Fibroblast of mammary gland (primary cell): ENCODE results near the gene STEAP1B.

Source experiments
- DNase-seq: peaks from one replicate; pipeline ENCODE4 v3.0.0-alpha.2; 2010; ENCODE audit warnings: low read depth
- H3K4me3 ChIP-seq: 2 replicates; pipeline ENCODE4 v1.5.1; 2011; ENCODE audit warnings: low read depth, mild to moderate bottlenecking, low read length, moderate library complexity; ENCODE audit not compliant: control insufficient read depth
- TF ChIP-seq, protein P1 (sequence below): conservative IDR thresholded peaks from 2 replicates; pipeline ENCODE4 v1.5.1; 2011; ENCODE audit warnings: low read depth, low read length, inconsistent platforms; ENCODE audit not compliant: control insufficient read depth, insufficient read depth

The STEAP1B gene

GRCh38 chr7:22426463-22427094 is 73.4 kb downstream of the STEAP1B start:
- TF ChIP-seq, protein P1, sequence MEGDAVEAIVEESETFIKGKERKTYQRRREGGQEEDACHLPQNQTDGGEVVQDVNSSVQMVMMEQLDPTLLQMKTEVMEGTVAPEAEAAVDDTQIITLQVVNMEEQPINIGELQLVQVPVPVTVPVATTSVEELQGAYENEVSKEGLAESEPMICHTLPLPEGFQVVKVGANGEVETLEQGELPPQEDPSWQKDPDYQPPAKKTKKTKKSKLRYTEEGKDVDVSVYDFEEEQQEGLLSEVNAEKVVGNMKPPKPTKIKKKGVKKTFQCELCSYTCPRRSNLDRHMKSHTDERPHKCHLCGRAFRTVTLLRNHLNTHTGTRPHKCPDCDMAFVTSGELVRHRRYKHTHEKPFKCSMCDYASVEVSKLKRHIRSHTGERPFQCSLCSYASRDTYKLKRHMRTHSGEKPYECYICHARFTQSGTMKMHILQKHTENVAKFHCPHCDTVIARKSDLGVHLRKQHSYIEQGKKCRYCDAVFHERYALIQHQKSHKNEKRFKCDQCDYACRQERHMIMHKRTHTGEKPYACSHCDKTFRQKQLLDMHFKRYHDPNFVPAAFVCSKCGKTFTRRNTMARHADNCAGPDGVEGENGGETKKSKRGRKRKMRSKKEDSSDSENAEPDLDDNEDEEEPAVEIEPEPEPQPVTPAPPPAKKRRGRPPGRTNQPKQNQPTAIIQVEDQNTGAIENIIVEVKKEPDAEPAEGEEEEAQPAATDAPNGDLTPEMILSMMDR, result no peak
- no peak overlapping the region for H3K4me3 ChIP-seq
- DNase-seq, result no peak

- no peak overlapping the region for H3K4me3 ChIP-seq
- DNase-seq, result no peak
- TF ChIP-seq, protein P1, result no peak
Measured at GRCh38 chr7:22425361-22425760, 74.6 kb downstream of the STEAP1B start.

- H3K4me3 ChIP-seq, result no peak overlapping the region
- TF ChIP-seq, protein P1, result no peak
- no peak for DNase-seq
Measured at GRCh38 chr7:22422831-22423615, 77.0 kb downstream of the STEAP1B start.

DNA sequence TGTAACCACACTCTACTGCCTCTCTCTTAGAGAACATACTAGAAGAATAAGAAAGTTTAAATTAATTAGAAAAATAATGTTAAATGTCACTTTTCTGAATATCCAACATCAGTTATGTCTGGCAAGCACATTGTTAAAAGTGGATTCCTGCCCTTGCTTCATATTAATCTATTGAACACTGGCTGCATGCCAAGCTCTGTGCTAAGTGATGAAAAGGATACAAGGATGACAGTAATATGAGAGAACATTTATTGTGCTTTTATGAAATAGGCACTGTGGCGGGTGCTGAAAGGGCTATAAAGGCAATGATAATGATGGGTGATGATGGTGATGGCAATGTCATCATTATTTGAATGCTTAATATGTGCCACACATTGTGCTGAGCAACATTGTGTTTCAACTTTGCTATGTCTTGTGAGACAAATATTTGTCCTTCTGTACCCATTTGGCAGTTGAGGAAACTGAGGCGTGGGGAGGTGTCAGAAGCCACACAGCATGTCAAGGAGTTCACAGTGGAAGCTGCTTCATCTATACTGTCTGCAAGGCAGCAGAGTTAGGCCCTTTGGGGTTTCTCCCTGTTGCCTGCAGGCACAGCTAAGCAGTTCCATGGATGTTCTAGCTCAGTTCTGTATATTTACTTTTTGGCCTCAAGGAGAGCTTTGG is 78.9 kb downstream of the STEAP1B start:
- DNase-seq, result no peak
- H3K4me3 ChIP-seq, result no peak overlapping the region
- TF ChIP-seq, protein P1, result no peak

- TF ChIP-seq, protein P1, result no peak
- H3K4me3 ChIP-seq, result no peak overlapping the region
- no peak for DNase-seq
Measured at GRCh38 chr7:22420008-22420407, 80.0 kb downstream of the STEAP1B start.

- TF ChIP-seq, protein P1, result no peak
- H3K4me3 ChIP-seq, result no peak overlapping the region
Measured at GRCh38 chr7:22419488-22419887, 80.5 kb downstream of the STEAP1B start.

More at GRCh38 chr7:22419488-22419887, 80.5 kb downstream of the STEAP1B start:
- DNase-seq, result no peak
